Measurements from ENCODE around the gene CXXC5.

The CXXC5 gene

DNA sequence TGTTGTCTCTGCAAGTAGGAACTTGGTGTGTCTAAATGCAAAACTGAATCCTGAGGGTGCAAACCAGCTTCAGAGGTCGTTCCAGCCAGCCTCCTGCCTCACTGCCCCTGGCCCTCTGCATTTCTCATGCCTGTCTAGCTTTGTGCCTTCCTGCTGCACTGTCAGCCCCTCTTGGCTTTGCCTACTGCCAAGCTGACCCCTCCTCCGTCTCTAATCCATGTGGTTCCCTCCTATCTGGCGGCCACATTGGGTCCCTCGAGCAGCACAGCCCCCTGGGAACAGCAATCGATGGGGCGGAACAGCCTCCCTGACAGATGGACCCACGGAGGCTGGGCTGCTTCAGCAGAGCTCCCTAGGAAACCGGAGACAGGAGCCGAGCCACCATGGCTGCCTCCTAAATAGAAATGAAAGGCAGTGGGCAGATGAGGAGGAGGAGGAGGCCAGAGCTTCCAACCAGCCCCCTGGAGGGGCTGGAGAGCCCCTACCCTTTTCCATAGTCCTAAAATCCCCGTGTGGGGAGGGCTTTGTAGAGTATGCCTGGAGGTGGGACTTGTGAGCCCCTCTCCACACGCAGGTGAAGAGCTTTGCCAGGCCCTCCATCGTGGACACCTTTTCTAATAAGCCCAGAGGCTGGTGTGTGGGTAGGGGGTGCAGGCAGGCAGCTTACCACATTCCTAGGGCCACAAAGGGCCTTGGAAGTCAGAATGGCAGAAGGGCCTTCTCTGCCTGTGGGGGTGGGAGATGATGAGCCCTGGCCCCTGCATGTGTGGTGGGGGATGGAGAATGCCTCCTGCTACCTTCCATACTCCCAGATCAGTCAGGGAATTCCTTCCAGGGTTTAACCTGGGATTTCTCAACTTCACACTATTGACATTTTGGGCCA lies 9.2 kb upstream of the CXXC5 start:
- DNase-seq: no peak

DNA sequence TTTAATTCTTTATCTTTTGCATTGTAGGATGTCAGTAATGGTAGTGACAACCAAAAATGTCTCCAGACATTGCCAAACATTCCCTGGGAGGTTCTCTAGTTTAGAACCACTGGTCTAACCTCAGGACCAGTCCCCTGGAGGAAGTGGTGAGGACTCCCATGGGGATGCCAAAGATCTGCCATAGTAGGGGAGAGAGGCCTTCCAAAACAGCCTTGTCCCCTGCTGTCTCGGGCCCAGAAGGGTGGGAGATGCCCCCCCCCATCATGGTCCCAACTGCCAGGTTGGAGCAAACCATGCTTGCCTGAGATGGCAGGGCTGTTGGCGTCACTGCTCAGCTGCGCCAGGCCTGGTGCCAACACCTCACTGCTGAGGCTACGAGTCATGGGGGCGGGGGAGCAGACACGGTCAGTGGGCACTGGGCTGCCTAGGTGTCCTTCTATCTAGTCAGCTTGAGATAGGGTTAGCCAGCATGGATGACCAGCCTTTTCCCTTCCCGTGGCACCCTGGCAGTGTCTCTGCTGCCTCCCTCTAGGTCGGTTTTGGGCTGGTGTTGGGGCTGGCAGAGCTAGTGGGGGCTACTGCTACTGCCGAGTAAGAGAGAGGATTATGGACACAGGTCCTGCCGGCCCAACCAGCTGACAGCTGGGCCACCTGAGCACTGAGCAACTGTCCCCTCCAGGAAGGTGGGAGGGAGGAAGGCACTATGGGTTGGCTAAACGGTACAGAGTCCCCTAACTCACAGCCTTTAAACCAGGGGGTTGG lies 8.3 kb upstream of the CXXC5 start:
- no peak for DNase-seq

DNA sequence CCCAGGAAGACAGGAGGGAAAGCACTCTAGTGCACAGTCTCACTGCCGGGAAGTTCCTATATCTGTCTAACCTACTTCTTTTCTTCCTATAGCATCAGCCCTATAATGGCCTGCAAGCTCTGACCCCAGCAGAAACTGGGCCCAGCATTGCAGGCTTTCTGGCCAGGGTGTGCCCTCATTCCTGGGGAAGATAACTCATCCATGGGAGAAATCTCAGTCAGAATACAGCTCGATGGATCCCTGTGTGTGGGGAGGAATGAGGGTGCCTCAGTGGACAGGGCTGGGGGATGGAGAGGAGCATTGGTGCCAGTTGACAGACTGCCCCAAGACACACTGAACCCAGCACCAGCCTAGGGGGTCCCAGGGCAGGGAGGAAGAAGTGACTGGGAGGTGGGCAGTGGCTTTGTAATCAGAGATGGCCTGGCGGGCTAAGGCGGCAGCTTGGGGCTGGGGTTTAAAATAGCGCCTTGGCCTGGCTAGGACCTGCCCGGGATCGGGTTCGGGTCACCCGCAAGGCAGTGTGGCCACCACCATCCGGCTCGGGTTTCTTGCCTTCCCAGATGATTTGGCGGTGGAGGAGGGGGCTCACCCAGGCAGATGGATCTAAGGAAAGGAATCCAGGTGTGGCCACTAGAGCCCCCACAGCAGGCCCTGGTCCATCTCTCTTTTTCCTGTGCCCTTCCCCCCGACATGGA lies 7.6 kb upstream of the CXXC5 start:
- DNase-seq: no peak

DNA sequence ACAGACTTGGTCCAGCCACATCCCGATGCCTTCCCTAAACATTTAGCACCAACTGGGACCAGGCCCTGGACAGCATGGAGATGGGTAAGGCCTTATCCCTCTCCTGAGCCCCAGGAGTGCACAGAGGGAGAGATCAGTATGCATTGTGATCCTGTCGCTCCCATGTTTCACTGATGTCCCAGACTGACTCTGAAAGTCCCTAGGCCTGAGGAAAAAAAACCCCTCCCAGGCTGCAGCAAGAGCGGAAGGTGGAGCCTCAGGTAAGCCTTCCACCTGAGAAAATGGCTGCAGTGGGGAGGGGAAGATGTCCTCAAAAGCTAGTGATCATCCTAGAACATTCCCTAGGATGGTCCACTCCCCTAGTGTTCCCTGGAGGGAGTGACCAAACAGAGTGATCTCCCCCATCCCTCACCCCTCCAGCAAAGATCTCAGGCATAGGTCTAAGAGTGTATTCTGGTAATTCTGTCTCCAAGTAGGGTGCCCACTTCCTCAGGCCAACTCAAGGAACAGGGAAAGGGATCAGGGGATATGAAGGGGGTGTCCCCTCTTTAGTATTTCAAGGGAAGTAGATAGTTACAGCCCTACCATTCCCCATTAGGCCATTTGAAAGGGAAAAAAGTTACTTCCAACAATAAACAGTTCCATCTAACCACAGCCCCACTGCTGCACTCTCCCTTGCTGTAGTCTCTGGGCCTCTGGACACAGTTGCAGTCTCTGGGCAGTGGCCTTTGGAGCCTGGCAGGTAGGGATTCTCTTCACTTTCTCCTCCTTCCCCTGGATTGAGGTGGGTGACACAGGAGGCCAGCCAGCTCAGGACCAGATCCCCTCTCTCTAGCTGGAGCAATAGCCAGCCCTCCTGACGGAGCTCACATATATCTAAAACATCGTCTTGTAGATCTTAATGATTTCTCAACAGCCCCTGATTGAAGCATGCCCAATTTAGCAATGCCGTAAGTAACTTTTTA lies 6.8 kb upstream of the CXXC5 start:
- DNase-seq: no peak

DNA sequence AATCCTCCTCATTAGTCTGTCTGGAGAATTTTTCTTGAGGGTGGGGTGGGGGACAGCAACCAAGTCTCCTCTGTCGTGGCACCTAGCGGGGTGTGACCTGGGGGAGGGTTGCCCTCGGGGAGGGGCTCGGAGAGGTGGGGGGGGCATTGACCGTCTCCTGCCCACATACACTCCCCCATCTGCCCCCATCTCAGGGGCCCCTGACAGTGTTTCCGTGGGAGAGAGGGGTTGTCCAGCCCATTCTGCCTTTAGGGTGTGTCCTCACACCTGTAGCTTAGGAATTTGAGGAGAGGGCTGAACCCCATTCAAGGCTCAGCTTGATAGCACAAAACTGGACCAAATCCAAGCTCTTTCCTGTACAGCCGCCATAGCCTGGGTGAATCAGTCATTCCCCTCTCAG lies 5.9 kb upstream of the CXXC5 start:
- DNase-seq: no peak

DNA sequence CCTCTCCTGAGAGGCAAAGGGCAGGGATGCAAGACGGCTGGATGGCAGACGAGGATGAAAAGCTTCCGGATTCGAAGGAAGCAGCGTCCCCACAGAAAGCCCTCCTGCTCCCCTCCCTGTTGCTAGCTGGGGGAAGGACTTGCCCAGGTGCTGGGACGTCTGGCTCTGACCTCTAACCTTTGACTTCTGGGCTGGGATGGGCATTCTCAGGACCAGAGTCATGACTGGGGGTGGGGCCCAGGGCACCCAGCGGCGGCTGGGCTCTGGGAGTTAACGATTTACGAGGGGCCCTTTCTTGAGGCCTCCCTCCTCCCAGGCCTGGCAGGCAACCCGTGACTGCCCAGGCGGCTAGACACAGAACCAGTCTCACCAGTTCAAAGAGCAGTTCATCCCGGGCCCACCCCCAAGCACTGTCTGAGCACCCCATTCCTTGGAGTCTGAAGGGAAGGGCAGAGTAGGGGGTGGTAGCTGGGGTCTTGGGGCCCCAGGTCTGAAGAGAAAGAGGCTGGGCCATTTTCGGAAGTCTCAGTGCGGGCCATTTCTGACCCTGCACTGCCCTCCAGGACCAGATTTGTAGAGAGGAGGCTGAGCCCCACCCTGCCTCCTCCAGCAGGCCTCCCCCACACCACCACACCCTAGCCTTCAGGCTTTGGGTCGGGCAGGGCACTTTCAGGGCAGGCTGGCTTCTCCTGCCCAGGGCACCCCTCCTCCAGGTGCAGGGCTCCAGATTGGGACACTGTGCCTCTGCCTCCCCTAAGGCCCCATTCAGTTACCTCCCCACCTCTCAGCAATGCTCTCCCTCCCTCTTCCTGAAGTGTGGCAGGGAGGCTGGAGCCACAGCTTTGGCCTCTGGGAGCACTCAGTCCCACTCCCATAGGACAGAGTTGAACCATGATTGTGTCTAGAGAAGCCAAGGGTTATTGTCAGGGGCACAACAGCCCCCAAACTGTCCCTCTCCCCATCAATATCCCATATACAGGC lies 5.0 kb upstream of the CXXC5 start:
- no peak for DNase-seq

DNA sequence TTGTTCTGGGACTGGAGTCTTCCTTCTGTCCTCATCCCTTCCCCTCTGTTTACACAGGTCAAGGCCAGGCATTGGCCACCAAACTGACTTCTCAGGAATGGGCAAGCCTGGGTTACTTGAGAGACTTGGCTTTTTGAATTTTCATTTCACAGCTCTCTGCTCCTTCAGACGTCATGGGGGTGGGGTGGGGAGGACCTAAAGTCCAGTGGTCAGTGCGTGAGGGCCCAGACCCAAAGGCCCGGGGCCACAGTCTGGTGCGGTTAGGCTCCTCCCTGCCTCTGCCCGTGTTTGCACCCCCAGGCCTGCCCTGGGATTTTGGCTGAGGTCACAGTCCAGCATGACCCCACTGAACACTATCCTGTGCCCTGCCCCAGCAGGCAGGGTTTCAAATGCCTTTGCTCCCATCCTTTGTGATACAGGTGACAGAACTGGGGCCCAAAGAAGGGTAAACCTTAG lies 4.1 kb upstream of the CXXC5 start:
- DNase-seq: no peak

DNA sequence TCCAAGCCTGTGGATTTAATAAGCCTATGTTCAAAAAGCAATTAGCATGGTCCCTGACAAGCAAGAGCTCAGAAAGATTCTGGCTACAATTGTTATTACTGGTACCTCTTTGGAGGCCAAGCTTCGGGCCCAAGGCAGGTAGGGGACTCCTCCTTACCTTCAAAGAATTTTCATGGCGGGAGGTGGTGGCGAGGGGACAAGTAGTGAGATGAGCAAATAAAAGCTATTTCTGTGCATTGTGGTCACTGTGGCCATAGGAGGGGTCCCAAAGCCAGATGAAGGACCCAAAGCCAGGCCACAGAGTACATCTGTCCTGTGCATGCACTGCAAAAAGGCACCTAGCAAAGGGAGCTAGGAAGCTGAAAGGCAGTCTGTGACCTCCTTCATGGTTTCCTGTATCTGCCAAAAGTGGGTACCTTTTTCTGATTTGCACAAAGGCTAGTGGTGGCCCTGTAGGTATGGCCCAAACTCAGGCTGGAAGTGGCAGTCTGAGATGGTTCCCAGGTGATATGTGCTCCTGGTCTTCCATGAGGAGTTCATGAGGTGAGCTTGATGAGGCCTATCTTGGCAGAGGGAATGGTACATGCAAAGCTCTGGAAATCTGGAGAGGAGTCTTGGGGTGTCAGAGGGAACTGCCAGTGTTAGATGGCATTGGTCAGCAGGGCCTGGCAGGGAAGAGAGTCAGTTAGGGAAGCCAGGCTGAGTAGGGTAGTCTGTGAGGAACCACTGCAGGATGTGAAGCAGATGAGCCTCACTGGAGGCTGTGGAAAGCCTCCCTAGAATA lies 3.3 kb upstream of the CXXC5 start:
- DNase-seq: no peak

DNA sequence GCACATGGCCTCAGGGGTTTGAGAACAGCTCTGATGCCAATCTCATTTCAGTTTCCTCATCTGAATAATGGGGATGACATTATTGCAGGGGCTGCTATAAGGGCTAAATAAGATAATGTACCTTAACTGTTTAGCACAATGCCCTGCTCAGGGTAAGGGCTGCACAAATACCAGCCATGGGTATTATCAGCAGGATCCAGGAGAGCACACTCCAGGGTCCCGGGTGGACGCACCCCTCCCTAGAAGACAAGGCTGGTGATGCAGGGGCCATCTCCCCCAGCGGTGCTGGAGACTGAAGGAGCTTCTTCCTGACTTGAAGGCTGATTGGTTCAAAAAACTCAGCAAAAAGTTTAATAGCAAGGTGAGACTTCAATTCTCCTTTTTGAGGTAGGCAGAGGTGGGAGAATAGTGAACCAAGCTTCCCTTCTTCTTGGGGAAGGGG lies 2.7 kb upstream of the CXXC5 start:
- no peak for DNase-seq

DNA sequence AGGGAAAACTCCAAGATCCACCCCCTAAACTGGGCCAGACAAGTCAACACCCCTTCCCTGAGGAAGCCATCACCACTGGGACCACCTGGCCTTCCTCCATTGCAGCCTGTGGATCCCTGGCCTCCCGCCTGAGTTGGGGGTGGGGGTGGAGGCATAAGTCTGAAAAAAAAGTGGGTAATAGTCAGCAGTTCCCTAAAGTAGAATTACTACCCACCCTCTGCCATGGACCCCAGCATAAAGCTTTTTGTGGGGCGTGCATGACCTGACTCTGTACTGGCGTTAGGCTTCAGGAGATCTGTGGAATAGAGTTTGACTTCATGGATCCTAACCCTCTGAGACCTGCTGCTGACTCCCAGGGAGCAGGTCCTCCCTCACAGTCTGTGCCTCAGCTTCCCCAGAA lies 2.0 kb upstream of the CXXC5 start:
- no peak for DNase-seq

DNA sequence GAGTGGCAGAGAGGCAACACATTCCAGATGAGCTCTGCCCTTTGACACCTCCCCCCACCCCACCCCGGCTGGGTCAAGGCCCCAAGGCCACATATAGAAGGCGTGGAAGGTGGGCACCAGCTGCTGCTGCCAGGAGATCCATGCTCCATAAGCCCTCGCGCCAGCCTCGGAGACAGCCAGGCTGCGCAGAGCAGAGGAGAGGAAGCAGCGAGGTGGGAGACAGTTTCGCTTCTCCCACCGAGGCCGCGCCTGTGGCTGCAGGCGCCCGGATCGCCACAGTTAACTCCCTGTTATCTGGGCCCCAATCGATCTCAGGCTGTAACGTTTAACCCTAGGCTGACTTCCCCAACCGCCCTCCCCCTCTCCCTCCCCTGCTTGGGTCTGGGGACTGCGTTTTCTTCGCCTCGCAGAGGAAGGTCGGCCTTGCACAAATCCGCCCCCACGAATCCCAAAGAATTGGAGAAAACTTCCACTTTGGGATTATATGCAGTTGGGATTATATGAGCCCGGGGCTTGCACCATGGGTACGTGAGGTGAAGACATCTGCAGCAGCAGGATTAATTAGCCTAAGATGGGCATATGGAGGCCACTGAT lies 1.1 kb upstream of the CXXC5 start:
- no peak for DNase-seq

DNA sequence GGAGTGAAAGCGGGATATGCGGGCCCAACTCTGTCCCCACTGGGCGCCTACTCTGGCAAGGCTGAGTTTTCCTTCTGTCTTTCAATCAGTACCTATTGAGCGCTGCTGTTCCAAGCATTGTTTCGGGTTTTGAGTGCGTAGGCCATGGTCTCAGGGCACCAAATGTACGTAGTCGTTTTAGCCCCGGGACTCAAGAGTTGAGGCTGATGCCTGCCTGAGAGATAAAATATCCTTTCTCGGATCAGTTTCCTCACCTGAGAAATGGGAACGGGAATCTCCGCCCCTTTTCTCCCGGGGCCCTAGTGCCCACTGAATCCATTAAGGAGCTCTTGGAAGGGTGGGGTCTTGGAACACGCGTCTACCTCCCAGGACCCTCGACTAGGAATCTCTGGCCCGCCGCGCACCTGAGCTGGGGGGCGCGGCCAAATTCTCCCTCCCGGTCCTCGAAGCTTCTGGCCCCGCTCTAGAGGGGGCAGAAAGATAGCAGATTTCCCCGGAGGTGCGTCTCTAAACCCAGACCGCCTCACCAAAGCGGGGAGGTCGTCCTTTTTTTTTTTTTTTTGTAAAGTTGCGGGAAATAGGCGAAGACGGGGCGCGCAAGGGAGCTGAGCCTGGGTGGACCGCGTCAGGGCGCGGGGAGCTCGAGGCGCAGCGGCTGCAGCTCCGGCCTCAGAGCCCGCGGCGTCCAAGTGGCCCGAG lies 494 bp upstream of the CXXC5 start:
- no peak for DNase-seq

DNA sequence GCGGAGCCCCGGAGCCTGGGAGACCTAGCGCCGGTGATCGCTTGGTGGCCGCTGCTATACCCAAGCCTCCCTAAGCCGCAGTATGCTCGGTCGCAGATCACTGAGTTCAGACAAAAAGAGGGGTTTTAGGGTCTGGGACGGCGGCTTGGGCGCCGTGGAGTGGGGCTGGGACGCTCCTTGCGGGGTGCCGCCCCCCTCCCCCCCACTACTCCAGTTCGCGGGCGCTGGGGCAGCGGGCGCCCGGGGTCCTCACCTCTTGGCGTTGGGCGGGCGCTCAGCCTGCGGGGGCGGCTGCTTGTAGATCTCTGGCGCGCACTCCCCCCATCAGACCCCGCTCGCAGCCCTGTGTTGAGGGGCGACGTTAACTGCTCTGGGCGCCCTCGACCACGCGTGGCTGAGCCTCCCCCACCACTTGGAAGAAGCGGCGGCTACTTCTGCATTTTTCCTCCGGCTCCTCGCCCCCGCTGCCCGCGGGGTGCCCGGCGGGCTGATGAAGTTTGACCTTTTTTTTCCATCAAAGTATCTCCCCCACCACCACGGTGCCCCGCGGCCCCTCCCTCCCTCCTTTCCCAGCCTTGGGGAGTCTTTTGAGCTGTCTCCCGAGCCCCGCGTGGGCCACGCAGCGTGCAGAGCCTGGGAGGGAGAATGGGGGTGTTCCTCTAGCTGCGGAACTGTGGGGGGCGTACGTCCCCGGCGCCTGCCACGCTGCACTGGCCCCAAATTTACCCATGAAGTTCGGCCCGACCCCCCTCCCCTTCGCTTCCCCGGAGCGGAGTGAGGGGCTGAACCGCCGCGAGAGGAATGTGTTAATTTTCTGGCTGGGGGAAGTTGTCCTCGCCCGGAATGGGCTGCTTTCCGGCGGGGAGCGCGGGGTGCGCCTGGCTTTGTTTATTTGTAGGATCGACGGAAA lies 1.2 kb downstream of the CXXC5 start:
- no peak for DNase-seq

DNA sequence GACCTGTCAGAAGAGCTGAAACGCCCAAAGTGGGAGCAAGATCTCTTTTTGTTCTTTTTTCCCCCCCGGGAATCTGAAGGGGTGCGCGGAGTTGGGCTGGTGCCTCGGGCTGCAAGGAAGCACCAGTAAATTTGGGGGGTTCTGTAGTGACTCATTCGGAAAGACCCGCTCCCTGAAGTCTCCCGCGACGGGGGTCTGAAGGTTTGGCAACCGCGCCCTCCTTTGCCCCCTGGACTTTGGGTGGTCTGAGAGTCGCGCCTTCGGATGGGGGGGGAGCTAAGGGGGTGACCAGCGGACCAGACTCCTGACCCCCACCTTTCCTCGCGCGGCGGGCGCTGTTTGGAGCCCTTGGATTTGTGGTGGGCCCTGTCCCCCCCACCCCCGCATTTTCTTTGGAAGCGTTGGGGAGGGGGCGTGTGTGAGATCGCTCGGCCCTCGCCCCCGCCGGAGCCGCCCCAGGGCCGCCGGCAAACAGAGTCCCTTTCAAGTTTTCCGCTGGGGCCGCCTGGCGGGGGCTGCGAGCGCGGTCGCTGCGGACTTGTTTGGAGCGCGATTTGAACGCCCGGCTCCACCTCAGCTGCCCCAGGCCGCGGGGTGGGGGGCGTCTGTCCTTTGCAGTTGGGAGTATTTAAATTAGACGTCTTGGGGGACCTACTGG lies 2.0 kb downstream of the CXXC5 start:
- DNase-seq: no peak

DNA sequence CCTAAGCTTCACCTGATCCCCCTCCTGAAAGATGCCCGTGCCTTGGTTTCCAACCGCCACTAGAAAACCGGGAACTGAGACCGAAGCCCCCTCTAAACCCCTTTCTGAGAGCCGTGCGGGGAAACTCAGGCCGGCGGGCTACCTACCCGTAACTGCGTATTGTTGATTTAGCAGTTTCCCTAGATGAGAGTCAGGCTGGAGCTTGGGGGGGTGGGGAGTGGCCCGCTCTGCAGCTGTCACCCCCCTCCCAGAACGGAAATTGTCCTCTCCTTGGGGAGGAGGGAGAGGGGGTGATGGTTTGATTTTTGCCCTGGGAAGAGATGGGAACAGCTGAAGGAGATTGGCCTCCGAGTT lies 2.5 kb downstream of the CXXC5 start:
- DNase-seq: no peak

DNA sequence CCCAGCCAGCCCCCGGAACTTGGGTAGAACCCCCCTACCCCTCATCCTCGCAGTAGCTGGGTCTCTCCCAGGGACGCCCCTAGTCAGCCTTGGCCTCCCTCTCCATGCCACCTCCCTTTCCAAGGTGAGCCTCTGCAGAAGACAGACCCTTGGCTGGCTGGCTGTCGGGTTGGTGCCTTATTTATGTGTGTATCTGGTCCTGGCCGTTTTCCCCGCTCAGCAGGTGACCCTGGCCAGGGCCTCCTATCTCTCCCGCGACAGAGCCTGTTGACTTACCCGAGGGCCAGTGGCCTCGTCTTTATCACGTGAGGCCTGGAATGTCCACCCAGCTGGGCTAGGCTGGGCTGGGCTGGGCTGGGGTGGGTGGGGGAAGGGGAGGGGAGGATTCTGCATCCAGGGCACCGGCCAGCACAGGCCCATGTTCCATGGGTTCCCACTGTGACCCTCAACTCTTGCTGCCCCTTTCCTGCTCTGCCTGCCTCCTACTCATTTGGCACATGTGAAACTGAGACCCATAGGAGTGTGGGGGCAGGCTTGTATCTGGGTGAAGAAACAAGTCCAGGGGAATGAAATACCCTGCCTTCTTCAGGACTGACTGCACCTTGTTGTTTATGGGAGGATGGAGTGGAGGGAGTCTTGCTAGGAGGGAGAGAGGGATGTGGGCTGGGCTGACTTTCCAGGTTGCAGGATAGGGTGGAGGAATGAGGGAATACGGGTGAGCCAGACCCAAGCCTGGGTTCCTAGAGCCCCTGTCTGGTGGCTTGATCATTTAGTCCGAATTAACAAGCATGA lies 3.1 kb downstream of the CXXC5 start:
- DNase-seq: no peak

All from stimulated activated CD4-positive, alpha-beta T cell treated with anti-CD3 and anti-CD28 coated beads, Interleukin-2, amount 100 ng/mL, for 48 hours (primary cell).